Effector CD8-positive, alpha-beta T cell (primary cell): ENCODE results near the gene TMEM147.
A peak's percentile ranks its signal among the peaks of the same experiment; 100 is the strongest.

Experiments
- DNase-seq: peaks from one replicate; lab custom pipeline; 2025; lab: John Stamatoyannopoulos, UW

The TMEM147 gene

GRCh38 chr19:35546532-35546931 lies 1.1 kb downstream of the TMEM147 start:
- DNase-seq: no peak

- peak; percentile 39 for DNase-seq
These were observed 3.9 kb downstream of the TMEM147 start for GRCh38 chr19:35549174-35549788.

- no peak for DNase-seq
These were observed 4.6 kb downstream of the TMEM147 start for GRCh38 chr19:35549879-35550523.

GRCh38 chr19:35551091-35551810 lies 5.8 kb downstream of the TMEM147 start:
- DNase-seq: no peak

GRCh38 chr19:35552534-35553384 lies 7.3 kb downstream of the TMEM147 start:
- no peak for DNase-seq

GRCh38 chr19:35553385-35554000 lies 8.1 kb downstream of the TMEM147 start:
- no peak for DNase-seq

- DNase-seq: no peak
These were observed 8.7 kb downstream of the TMEM147 start for GRCh38 chr19:35554076-35554475.

- no peak for DNase-seq
These were observed 10.0 kb downstream of the TMEM147 start for GRCh38 chr19:35555301-35556005.

GRCh38 chr19:35556025-35556590 lies 10.7 kb downstream of the TMEM147 start:
- DNase-seq: no peak

- no peak for DNase-seq
These were observed 11.6 kb downstream of the TMEM147 start for GRCh38 chr19:35556846-35557538.

GRCh38 chr19:35557539-35558399 lies 12.3 kb downstream of the TMEM147 start:
- DNase-seq: peak; percentile 49

- no peak for DNase-seq
These were observed 13.2 kb downstream of the TMEM147 start for GRCh38 chr19:35558400-35559280.

GRCh38 chr19:35559281-35559659 lies 13.8 kb downstream of the TMEM147 start:
- DNase-seq: no peak

- DNase-seq: no peak
These were observed 14.4 kb downstream of the TMEM147 start for GRCh38 chr19:35559781-35560180.

- DNase-seq: no peak
These were observed 14.8 kb downstream of the TMEM147 start for GRCh38 chr19:35560271-35560670.

- no peak for DNase-seq
These were observed 15.3 kb downstream of the TMEM147 start for GRCh38 chr19:35560677-35561076.

- no peak for DNase-seq
These were observed 16.0 kb downstream of the TMEM147 start for GRCh38 chr19:35561436-35561835.

GRCh38 chr19:35562336-35562735 lies 16.9 kb downstream of the TMEM147 start:
- DNase-seq: no peak
